HG03439 (cell line): ENCODE results near the gene CLK4.

Source experiments
- ATAC-seq: cut with Tn5 transposase; IDR thresholded peaks from one replicate; pipeline ENCODE4 v1.9.1; 2021; ENCODE audit warnings: mild to moderate bottlenecking, moderate library complexity; ENCODE audit not compliant: unreplicated experiment

CLK4 gene

DNA sequence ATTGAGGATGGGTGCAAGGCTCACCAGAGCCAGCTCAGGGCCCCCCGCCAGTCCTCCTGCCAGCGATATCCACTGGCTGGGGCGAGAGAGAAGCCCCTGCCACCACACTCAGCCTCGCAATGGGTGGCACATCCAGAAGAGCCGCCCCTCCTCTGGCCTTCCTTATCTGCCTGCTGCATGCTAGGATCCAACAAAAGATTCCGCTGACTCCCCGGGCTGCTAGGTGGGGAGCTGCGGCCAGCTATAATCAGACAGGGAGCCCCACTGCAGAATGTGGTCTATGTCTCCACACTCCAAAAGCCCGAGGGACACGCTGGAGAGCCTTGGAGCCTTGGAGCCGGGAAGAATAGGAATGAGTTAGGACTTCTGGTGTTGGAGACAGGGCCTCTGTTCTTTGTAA, 69.4 kb downstream of the CLK4 start:
- ATAC-seq, result no peak

DNA sequence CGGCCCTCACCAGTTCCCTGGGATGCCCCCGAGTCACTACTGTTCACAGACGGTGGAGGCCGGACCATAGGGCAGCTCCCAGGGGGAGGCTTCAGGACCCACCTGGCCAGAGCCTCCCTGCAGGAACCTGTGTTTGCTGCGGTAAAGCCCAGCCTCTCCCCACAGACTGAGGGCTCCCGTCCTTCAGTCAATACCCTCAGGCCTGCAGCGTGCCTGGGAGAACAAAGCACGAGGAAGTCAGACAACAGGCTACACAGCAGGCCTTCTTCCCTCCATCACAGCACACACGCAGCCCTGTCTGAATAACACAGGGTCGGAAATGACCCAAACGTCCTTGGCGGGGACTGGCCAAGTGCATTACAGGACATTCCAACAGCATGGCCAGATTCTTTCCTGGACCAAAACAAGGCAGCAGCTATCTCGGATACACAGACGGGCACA, 71.1 kb downstream of the CLK4 start:
- ATAC-seq, result no peak

DNA sequence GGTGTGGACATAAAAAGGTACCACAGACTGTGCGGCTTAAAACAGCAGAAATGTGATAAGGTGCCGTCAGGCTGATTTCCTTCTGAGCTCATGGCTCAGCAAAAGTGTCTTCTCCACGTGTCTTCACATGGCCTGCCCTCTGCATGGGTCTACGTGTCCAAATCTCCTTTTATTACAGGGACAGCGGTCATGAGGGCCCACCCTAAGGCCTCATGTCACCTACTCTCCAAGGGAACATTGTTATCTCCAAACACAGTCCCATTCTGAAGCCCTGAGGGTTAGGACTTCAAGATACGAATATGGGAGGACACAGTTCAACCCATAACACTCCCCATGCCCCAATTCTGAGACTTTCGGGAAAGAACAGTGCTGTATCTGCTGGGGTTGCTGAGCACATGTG, 71.8 kb downstream of the CLK4 start:
- ATAC-seq, result no peak

DNA sequence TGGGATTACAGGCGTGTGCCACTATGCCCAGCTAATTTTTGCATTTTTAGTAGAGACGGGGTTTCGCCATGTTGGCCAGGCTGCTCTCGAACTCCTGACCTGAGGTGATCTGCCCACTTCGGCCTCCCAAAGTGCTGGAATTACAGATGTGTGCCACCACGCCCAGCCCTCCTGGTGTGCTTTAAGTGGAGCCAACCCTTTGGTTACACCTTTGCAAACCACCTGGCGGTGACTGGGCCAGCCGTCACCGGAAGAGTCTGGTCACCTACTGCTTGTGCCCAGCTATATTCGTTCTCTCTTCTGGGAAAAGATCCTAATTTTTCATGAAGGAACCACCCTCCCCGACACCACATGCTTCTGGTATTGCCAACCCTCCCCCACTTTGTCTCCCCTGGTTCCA, 72.5 kb downstream of the CLK4 start:
- no peak for ATAC-seq

DNA sequence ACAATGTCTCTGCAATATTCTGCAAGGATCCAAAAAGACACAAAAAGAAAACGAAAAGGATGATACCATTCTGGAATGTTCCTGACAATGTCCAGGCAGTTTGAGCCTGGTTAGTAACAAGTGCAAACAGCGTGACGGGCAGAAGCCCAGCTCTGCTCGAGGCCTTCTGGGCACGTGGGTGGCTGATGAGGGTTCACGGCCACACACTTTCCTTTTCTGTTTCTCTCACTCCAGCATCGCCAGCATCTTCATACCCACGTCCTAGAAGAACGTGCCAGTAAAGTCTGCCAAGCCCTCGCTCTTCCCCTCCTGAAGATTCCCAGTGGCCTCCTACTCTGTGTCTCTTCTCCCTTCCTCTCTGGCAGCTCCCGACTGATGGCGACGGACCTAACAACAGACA, 73.3 kb downstream of the CLK4 start:
- no peak for ATAC-seq
